ENCODE results near the gene GPS2. TPM values are rescaled to one million over a fixed set of nuclear protein-coding genes. Genes with fewer than 3 reads are reported as not detected.
A peak's percentile ranks its signal among the peaks of the same experiment; 100 is the strongest.

The GPS2 gene
- total RNA-seq, 2 donors from 2014 or later = 59.3 to 63.4 TPM

GRCh38 chr17:7306911-7307685, 8.1 kb downstream of the GPS2 start, which contains the start of gene EIF5A:
EIF5A (plus strand) TSS chr17:7307628; CDS start chr17:7309636, 2,008 bp downstream.
- DNase-seq (peak; percentile 100), ATAC-seq (peak; percentile 92 to 93)
- intact Hi-C loops (cut with DNase I) = no loop called here

- ATAC-seq (no peak), DNase-seq (no peak)
- intact Hi-C loops (cut with DNase I) = no loop called here
Measured at GRCh38 chr17:7304179-7304578, 11.0 kb downstream of the GPS2 start.

GRCh38 chr17:7296189-7296861, 18.8 kb downstream of the GPS2 start:
- peak; percentile 76 to 87 for ATAC-seq
- intact Hi-C loops (cut with DNase I) = loop anchor here (1.0 to 5.0 kb wide), 3 partner anchors 16 to 249 kb away; partner anchors contain the start of gene SLC2A4 (in 1 of the 2)
- peak; percentile 88 for DNase-seq

GRCh38 chr17:7295230-7296180, 19.7 kb downstream of the GPS2 start:
- ATAC-seq (no peak), DNase-seq (no peak)
- intact Hi-C loops (cut with DNase I) = loop anchor here (1.0 to 5.0 kb wide), 3 partner anchors 15 to 248 kb away; partner anchors contain the start of gene SLC2A4 (in 1 of the 2)

GRCh38 chr17:7294614-7295153, 20.5 kb downstream of the GPS2 start, which contains the start of gene YBX2:
YBX2 (minus strand) TSS chr17:7294639; CDS start chr17:7294500, 139 bp downstream.
- intact Hi-C loops (cut with DNase I) = loop anchor here in 1 of 2 donors (5.0 kb wide), 1 partner anchor 247 kb away; no protein-coding TSS in a partner anchor
- DNase-seq (peak; percentile 76), ATAC-seq (peak; percentile 49 to 61)

- intact Hi-C loops (cut with DNase I) = no loop called here
- no peak for DNase-seq
- peak in 1 of 2 donors; percentile 2 for ATAC-seq
Measured at GRCh38 chr17:7293816-7294613, 21.1 kb downstream of the GPS2 start.

GRCh38 chr17:7293159-7293558, 22.0 kb downstream of the GPS2 start:
- intact Hi-C loops (cut with DNase I) = no loop called here
- no peak for DNase-seq

GRCh38 chr17:7292729-7293128, 22.4 kb downstream of the GPS2 start:
- peak; percentile 1 to 27 for ATAC-seq
- no peak for DNase-seq
- intact Hi-C loops (cut with DNase I) = no loop called here

More at GRCh38 chr17:7293159-7293558, 22.0 kb downstream of the GPS2 start:
- peak in 1 of 2 donors; percentile 15 for ATAC-seq

- ATAC-seq (no peak), DNase-seq (no peak)
- intact Hi-C loops (cut with DNase I) = no loop called here
Measured at GRCh38 chr17:7292194-7292593, 23.0 kb downstream of the GPS2 start.

- DNase-seq (no peak), ATAC-seq (no peak)
- intact Hi-C loops (cut with DNase I) = no loop called here
Measured at GRCh38 chr17:7290685-7291084, 24.5 kb downstream of the GPS2 start.

GRCh38 chr17:7290166-7290565, 25.0 kb downstream of the GPS2 start:
- ATAC-seq = no peak
- no peak for DNase-seq
- intact Hi-C loops (cut with DNase I) = no loop called here

- DNase-seq (no peak), ATAC-seq (peak in 1 of 2 donors; percentile 1)
- intact Hi-C loops (cut with DNase I) = no loop called here
Measured at GRCh38 chr17:7289256-7290032, 25.7 kb downstream of the GPS2 start.

- ATAC-seq (no peak), DNase-seq (no peak)
- intact Hi-C loops (cut with DNase I) = no loop called here
Measured at GRCh38 chr17:7285679-7286078, 29.5 kb downstream of the GPS2 start.

GRCh38 chr17:7284911-7285310, 30.2 kb downstream of the GPS2 start:
- no peak for DNase-seq
- intact Hi-C loops (cut with DNase I) = loop anchor here in 1 of 2 donors (5.0 kb wide), 1 partner anchor 62 kb away; no protein-coding TSS in a partner anchor

GRCh38 chr17:7283471-7284216, 31.5 kb downstream of the GPS2 start:
- DNase-seq (no peak), ATAC-seq (no peak)
- intact Hi-C loops (cut with DNase I) = loop anchor here in 1 of 2 donors (5.0 kb wide), 1 partner anchor 64 kb away; no protein-coding TSS in a partner anchor

More at GRCh38 chr17:7284911-7285310, 30.2 kb downstream of the GPS2 start:
- no peak for ATAC-seq

- ATAC-seq (no peak), DNase-seq (no peak)
- intact Hi-C loops (cut with DNase I) = loop anchor here in 1 of 2 donors (5.0 kb wide), 1 partner anchor 64 kb away; no protein-coding TSS in a partner anchor
Measured at GRCh38 chr17:7282752-7283321, 32.3 kb downstream of the GPS2 start.

Measured in left cardiac atrium (tissue), 4 donors.